Activated CD4-positive, alpha-beta T cell treated with anti-CD3 and anti-CD28 coated beads, Interleukin-2, amount 50 U/mL, for 24 hours (primary cell): ENCODE measurements around the gene WNT5B.
A peak's percentile ranks its signal among the peaks of the same experiment; 100 is the strongest.

Experiments
- DNase-seq, 2 donors: peaks; one replicate each; pipeline ENCODE4 v3.0.0-alpha.2; 2020; ENCODE audit warnings: low read depth in 1 of 2, low spot score in 1 of 2

The WNT5B gene

DNA sequence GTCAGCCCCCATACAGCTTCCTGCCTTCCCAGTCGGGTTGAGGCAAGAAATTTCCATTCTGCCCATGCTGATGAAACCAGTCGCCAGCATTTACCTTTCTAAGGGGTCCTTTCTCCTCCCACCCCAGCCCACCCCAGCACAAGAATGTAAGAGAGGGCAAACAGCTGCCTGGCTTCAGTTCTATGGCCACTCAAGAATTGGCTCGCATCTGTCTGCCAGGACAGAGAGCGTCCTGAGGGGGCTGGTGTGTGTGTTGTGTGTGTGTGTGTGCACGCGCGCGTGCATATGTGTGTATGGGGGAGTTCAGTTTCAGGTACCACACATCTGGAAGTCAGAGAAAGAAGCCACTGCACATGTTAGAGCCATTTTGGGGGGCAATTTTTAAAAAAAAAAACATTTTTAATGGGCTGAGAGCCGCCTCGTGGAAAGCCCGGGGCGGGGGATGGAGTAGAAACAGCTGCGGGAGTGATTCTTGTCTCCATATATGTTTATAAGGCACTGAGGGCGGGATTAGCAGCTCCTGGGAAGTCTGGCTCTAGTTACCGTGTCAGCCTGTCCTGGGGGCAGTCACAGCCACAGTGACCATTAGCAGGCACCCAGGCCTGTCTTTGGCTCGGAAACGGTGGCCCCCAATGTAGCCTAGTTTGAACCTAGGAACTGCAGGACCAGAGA, at the start of gene WNT5B:
TSS of gene WNT5B (plus strand) at position 566 of the 672 bp plus-strand sequence. CDS start 2,124 bp downstream, outside the sequence.
- DNase-seq = no peak

DNA sequence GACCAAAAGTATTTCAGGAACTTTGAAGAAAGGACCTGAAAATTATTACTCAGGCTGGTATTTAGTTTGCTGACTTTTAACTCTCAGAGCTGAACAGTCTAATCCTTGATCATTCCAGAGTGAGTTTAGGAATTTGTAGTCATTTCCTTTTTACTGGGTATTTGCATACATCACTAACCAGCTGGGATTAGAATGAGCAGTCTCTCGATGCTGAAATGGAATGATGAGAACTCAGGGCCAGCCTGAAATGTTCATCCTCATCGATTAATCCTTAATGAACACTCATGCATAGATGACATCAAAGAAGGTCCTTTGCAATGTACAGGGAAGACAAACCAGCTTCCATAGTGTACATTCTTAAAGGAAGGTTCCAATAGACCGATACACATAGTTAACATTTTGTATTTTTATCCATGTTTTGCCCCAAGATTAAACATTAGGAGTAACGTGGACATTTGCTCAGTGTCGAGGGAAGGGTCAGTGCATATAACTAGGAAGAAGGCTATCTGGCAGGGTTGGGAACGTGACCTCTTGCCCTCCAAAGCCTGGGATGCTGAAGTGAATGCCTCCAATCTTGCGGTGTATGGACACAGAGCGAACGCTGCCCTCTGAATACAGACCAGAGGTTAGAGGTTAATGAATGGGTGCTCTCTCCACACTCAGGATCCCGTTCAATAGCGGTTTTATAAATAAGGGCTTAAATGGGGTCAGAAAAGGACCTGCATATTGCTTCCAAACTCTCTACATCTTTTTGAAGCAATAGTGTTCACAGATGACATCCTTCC, 49.2 kb upstream of the WNT5B start:
- DNase-seq = no peak

DNA sequence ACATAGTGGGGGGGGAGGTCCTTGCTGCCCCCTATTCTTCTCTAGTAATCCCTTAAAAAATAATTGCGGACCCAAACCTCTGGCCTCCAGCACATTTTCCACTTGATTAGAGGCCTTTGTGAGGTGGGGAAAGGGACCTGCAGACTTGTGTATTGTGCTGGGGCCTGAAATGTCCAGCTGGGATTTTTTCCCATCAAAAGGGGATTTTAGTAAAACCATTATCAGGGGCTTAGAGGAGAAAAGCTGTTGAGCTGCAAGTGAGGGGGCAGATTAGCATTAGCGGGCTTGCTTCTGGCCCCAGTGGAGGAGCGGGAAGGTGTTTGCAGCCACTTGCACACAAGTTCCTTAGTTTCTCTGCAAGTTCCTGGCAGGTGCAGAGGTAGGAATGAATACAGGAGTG, 48.5 kb upstream of the WNT5B start:
- DNase-seq = no peak

DNA sequence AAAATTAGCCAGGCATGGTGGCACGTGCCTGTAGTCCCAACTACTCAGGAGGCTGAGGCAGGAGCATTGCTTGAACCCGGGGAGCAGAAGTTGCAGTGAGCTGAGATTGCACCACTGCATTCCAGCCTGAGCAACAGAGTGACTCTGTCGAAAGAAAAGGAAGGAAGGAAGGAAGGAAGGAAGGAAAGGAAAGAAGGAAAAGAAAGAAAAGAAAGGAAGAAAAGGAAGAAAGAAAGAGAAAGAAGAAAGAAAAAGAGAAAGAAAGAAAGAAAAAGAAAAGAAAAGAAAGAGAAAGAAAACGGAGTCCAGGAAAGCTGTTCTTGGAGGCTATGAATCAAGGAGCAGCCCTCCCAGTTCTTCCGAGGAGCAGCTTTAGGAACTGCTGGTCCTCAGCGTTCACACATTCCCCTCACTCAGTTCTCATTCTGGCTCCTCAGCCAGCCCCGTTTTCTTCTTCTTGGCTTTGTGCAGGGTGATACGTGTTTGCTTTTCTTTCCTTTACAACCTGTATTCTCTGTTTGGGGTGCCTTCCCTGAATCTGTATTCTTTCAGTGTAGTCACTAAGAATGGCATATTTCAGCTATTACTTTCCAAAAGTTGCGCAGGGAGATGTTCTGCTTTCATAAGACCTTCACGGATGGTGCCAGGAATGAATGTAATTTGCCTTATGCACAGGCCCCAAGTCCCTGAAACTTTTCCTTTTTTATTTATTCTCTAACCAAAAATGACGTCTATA, 46.9 kb upstream of the WNT5B start:
- DNase-seq = no peak

DNA sequence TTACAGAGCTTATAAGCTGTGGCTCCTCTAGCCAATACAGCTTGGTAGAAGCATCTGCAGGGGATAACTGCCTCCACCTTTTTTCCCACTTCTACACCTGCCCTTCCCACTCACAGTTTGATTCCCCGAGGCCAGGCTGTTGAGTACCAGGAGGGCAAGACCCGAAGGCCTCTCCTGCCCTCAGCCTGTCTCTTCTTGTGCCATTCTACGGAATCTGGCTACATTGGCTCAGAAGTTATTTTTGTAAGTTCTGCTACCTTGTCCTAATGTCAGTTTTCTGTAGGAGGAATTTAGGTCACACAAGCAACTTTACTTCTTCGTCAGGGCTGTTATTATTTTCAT, 46.4 kb upstream of the WNT5B start:
- no peak for DNase-seq

DNA sequence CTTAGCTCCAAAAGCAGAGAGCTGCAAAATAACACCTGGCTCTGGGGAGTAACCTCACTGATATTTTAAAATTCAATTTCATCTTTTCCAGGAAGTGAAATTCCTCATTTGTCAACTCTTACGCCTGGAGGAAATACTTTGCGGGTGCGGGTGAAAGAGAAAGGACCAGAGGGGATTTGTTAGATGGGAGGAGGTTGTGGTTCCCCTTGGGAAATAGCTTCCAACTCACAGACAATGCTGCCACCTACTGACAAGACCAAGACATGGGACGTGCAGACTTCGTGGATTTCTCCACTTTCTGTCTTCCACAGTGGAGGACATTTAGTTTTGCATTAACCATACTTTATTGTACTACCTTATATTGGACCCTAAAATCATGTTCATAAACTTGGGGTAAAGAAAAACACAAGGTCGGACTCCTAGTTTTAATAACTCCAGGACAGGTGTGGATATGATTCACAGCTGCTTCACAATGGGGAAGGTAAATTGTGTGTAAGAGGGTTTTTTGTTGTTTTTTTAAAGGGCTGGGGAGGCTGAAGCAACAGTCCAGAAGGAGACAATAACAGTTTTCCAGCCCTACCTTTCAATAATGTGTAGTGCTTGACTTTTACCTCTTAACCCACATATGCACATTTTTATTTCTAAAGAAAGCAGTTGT, 45.5 kb upstream of the WNT5B start:
- peak; percentile 16 to 71 for DNase-seq

DNA sequence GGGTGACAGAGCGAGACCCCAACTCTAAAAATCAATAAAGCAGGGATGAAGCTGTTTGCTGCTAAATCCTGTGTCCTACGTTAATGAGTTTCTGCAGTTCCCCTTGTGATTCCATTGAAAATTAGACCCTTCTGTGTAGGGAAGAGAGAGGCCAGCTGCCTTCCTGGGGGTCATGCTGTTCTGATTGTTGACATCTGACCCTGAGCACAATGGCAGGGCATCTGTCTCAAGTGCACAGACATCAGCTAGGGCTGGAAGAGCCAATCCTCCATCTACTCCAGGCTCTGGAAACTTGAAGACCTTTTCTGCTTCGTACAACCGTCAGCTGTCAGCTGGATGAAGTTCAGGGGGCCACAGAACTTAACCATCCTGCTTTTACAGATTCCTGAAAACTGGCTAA, 44.7 kb upstream of the WNT5B start:
- no peak for DNase-seq

DNA sequence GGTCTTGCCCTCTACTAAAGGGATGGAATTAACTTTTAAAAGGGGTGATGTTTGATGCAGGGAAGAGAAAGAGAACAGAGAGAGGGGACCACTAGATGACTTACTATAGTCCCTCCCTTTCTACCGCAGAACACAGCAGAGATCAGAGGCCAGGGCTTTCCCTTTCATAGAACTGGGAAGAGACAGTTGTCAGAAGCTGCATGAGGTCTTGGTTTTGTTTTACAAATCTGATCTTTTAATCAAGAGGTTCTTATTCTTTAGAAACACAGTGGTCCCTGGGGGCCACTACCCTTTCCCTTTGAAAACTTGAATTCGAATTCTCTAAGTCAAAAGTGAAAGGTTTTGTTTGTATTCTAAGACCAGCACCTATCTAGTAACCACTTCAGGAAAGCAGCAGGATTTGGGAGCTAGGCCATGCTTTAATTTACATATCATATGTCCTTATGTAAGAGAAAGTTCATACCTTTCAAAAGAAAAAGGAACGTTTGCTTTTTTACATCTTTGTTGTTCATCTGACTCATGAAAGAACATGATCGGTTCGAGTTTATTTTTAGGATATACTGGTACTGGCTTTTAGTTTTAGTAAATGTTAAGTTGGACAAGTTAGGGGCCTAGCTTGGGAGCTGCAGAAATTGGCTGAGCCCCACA, 41.0 kb upstream of the WNT5B start:
- no peak for DNase-seq

GRCh38 chr12:1588575-1588947, 40.5 kb upstream of the WNT5B start:
- DNase-seq = no peak

GRCh38 chr12:1590221-1590979, 38.6 kb upstream of the WNT5B start:
- DNase-seq = no peak

- no peak for DNase-seq
Measured at GRCh38 chr12:1591034-1591433, 38.0 kb upstream of the WNT5B start.

GRCh38 chr12:1591543-1591942, 37.5 kb upstream of the WNT5B start:
- no peak for DNase-seq

- DNase-seq = peak; percentile 25 to 50
Measured at GRCh38 chr12:1592444-1593173, 36.4 kb upstream of the WNT5B start.

DNA sequence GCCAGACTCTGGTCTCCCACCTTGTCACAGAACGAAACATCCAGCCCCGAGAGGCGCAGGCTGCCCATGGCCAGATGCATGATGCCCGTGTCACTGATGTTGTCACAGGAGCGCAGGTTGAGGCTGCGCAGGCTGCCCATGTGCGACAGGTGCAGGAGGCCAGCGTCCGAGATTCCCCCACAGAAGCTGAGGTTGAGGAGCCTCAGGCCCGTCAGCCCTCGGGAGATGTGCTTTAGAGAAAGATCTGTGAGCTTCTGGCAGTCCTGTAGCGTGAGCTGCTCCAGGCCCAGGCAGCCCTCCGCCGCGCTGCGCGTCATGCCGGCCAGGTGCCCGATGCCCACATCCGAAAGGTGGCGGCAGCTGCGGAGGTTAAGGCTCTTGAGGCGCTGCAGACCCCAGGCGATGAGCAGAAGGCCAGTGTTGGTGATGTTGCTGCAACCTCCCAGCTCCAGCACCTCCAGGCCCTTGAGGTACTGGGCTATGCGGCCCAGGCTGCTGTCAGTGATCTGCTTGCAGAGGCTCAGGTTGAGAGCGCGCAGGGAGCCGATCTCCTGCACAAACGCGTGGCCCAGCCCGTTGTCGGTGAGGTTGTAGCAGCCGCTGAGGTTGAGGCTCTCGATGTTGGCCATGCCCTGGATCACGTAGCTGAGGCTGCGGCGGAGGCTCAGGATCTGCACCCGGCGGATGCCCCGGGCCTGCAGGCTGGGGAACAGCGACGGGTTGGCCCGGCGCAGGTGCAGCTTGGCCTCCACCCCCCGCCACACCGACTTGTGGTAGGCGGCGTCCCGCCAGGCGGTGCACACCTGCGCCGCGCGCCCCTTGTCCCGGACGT, 35.6 kb upstream of the WNT5B start:
- peak in 1 of 2 donors; percentile 17 for DNase-seq

DNA sequence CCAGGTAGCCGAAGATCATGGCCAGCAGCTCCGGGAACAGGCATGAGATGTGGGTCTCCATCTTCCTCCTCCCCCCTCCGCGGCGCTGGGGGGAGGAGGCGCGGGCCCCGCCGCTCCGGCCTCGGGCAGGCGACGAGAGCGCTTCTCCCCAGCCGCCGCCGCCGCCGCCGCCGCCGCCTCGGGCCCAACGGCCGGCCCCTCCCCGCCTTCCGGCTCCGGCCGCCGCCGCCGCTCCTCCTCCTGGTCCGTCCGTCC, 35.1 kb upstream of the WNT5B start:
- DNase-seq = no peak

GRCh38 chr12:1594261-1595025, 34.6 kb upstream of the WNT5B start, which contains the start of gene FBXL14:
TSS of gene FBXL14 (minus strand) at chr12:1594581. CDS start at chr12:1594066, 515 bp downstream.
- DNase-seq = peak; percentile 68 to 86

- no peak for DNase-seq
Measured at GRCh38 chr12:1595026-1595561, 33.9 kb upstream of the WNT5B start.
